ENCODE data around the gene ACOT8.

GRCh38 chr20:45880988-45881788, 24.0 kb upstream of the ACOT8 start, which contains the start of gene ZSWIM1:
- TF ChIP-seq CTCF (optimal IDR thresholded peaks at IDR 0.05 in 1 of 3, IDR thresholded peaks at IDR 0.05 in 1 of 3, conservative IDR thresholded peaks at IDR 0.05 in 1 of 3; ENCODE audit: extremely low read depth in 1 of 3, insufficient read depth in 2 of 3, low read length in 3 of 3) (no peak), EZH2 (IDR thresholded peaks at IDR 0.05; ENCODE audit: low read length) (no peak)
